ENCODE data around the gene CHEK2. TPM values are rescaled to one million over a fixed set of nuclear protein-coding genes. Genes with fewer than 3 reads are reported as not detected.

The CHEK2 gene
- total and polyA plus RNA-seq, 2 of the 4 experiments (the other 2 are of a cell fraction): 9.9 to 16.1 TPM

DNA sequence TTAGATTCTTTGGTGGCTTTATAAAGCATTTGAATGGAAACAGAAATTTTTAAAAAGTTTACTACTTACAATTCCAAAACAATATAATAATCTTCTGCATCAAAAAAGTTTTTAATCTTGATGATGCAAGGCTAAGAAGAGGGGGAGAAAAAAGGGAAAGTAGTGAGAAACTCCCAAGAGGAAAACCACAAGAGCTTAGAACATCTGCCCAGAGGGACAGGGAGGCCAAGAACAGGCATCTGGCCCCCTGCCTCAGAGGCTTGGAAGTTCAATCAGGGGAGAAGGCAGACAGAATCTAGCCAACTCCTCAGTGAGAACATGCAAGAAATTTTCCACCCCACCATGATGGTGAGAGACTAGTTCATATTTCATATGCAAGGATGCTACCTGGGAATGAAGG is 38.2 kb downstream of the CHEK2 start:
- no peak overlapping the region for H2BK120ac ChIP-seq (ENCODE audit: low read depth, low read length)
- H4K8ac ChIP-seq (ENCODE audit: low read depth in 2 of 2, low read length in 2 of 2): no peak overlapping the region
- no peak overlapping the region for H3K4ac ChIP-seq (ENCODE audit: low read depth, low read length)
- TF ChIP-seq, protein P1, sequence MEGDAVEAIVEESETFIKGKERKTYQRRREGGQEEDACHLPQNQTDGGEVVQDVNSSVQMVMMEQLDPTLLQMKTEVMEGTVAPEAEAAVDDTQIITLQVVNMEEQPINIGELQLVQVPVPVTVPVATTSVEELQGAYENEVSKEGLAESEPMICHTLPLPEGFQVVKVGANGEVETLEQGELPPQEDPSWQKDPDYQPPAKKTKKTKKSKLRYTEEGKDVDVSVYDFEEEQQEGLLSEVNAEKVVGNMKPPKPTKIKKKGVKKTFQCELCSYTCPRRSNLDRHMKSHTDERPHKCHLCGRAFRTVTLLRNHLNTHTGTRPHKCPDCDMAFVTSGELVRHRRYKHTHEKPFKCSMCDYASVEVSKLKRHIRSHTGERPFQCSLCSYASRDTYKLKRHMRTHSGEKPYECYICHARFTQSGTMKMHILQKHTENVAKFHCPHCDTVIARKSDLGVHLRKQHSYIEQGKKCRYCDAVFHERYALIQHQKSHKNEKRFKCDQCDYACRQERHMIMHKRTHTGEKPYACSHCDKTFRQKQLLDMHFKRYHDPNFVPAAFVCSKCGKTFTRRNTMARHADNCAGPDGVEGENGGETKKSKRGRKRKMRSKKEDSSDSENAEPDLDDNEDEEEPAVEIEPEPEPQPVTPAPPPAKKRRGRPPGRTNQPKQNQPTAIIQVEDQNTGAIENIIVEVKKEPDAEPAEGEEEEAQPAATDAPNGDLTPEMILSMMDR (conservative IDR thresholded peaks at IDR 0.05; ENCODE audit: low read depth, low read length): no peak
- TF ChIP-seq RFX5 (IDR thresholded peaks at IDR 0.05; ENCODE audit: low read depth, low read length): no peak
- no peak for TF ChIP-seq RCOR1 (IDR thresholded peaks at IDR 0.05; ENCODE audit: insufficient replicate concordance, low read length)
- TF ChIP-seq, protein P2, sequence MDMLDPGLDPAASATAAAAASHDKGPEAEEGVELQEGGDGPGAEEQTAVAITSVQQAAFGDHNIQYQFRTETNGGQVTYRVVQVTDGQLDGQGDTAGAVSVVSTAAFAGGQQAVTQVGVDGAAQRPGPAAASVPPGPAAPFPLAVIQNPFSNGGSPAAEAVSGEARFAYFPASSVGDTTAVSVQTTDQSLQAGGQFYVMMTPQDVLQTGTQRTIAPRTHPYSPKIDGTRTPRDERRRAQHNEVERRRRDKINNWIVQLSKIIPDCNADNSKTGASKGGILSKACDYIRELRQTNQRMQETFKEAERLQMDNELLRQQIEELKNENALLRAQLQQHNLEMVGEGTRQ (IDR thresholded peaks at IDR 0.05; ENCODE audit: low read depth, low read length): no peak
- no peak for TF ChIP-seq RAD21 (IDR thresholded peaks at IDR 0.05; ENCODE audit: low read length)
- 0 out of 2 replicates have a peak, but pooled peaks cover 2% of the 10 kb centered on the region for H3K36me3 ChIP-seq (ENCODE audit: control insufficient read depth, insufficient read depth, low read length)
- no peak overlapping the region for H3K56ac ChIP-seq (ENCODE audit: extremely low read depth, insufficient read depth, low read length)
- ChIA-PET CTCF (no interaction called here), POLR2A (ENCODE audit: unreplicated experiment) (interaction anchor here (0.6 kb wide), 1 partner anchor 67 kb away, joined by 4 read pairs; no protein-coding TSS in a partner anchor)
- intact Hi-C loops (cut with micrococcal nuclease) (no loop called here), dilution Hi-C loops (cut with HindIII; ENCODE audit: low sequenced_read_pairs, unreplicated experiment) (no loop called here), in situ Hi-C loops (cut with MboI; ENCODE audit: low sequenced_read_pairs) (no loop called here)
- H3K4me3 ChIP-seq (ENCODE audit: insufficient read depth, low read depth, low read length): no peak overlapping the region
- H3K14ac ChIP-seq (replicated peaks; ENCODE audit: low read depth, low read length): no peak overlapping the region; the same call in 1 of the 2 replicates
- H3K4me2 ChIP-seq (ENCODE audit: low read depth, low read length): no peak overlapping the region
- H3K27ac ChIP-seq (ENCODE audit: insufficient read depth, low read length): no peak overlapping the region
- no peak overlapping the region for H2BK20ac ChIP-seq (ENCODE audit: low read depth, low read length)
- no peak overlapping the region for H3K9ac ChIP-seq (ENCODE audit: low read depth, low read length)
- DNase-seq: no peak
- no TSS peak for BruUV-seq (replicated peaks)
- H4K20me1 ChIP-seq (ENCODE audit: insufficient read depth, low read length): no peaks in the 10 kb centered on the region
- H2BK5ac ChIP-seq (ENCODE audit: low read depth, low read length, poor library complexity, severe bottlenecking): no peak overlapping the region
- H4K91ac ChIP-seq (ENCODE audit: insufficient read depth, low read depth, low read length): no peak overlapping the region
- no peak overlapping the region for H2AK5ac ChIP-seq (ENCODE audit: low read depth, low read length)
- no peaks in the 10 kb centered on the region for H3K27me3 ChIP-seq (ENCODE audit: control insufficient read depth, insufficient read depth, low read length)
- no peaks in the 10 kb centered on the region; the same call in 1 of the 2 replicates for H3K4me1 ChIP-seq (ENCODE audit: control insufficient read depth, insufficient read depth, low read length)
- no peaks in the 10 kb centered on the region for H3K79me1 ChIP-seq (ENCODE audit: low read depth in 1 of 2, low read length in 2 of 2)
- H2BK15ac ChIP-seq (ENCODE audit: low read depth, low read length): no peak overlapping the region
- no peaks in the 10 kb centered on the region; the same call in 1 of the 2 replicates for H3K9me1 ChIP-seq (ENCODE audit: insufficient read depth, low read length)
- ATAC-seq (ENCODE audit: low read depth): no peak
- H3K23ac ChIP-seq (ENCODE audit: low read depth, low read length): no peak overlapping the region; the same call in 1 of the 2 replicates
- H2AK9ac ChIP-seq (replicated peaks; ENCODE audit: low read depth, low read length, poor library complexity): no peak overlapping the region
- no peak overlapping the region for H2AFZ ChIP-seq (replicated peaks; ENCODE audit: low read length, poor library complexity)
- no peak overlapping the region for H3K18ac ChIP-seq (ENCODE audit: low read depth, low read length)
- no peaks in the 10 kb centered on the region for H3K9me3 ChIP-seq (ENCODE audit: control insufficient read depth, insufficient read depth, low read length)
- H4K5ac ChIP-seq (ENCODE audit: low read depth, low read length): no peak overlapping the region
